Measurements from ENCODE around the gene KRT10. TPM values are rescaled to one million over a fixed set of nuclear protein-coding genes. Genes with fewer than 3 reads are reported as not detected.

Gene KRT10
- polyA plus RNA-seq, 10 donors: 31.8 to 603 (median 39.3) TPM

Other genes starting within 250 kb of the KRT10 start
- gene SMARCE1, start 174.8 kb downstream of the KRT10 start, polyA plus RNA-seq (ENCODE audit: insufficient read length in 10 of 10): 100 to 1,000 TPM; 114 to 155 (median 127) TPM
- under 1 TPM in 9 of 10 donors, not detected in 1; 0.07 to 0.67 (median 0.23) TPM for gene KRT222, start 157.4 kb downstream of the KRT10 start, polyA plus RNA-seq (ENCODE audit: insufficient read length in 10 of 10)
- gene KRT24, start 118.9 kb downstream of the KRT10 start, polyA plus RNA-seq (ENCODE audit: insufficient read length in 10 of 10): under 1 TPM in 1 of 10 donors, not detected in 9; 0.11 TPM
- gene KRT25, start 67.3 kb downstream of the KRT10 start, polyA plus RNA-seq (ENCODE audit: insufficient read length in 10 of 10): under 1 TPM in 2 of 10 donors, not detected in 8; 0.18 to 0.38 TPM
- gene KRT26, start 50.4 kb downstream of the KRT10 start, polyA plus RNA-seq (ENCODE audit: insufficient read length in 10 of 10): not detected
- gene KRT27, start 40.1 kb downstream of the KRT10 start, polyA plus RNA-seq (ENCODE audit: insufficient read length in 10 of 10): not detected
- under 1 TPM in 1 of 10 donors, not detected in 9; 0.15 TPM for gene KRT28, start 22.7 kb downstream of the KRT10 start, polyA plus RNA-seq (ENCODE audit: insufficient read length in 10 of 10)
- gene KRT12, start 44.6 kb upstream of the KRT10 start, polyA plus RNA-seq (ENCODE audit: insufficient read length in 10 of 10): under 1 TPM in 7 of 10 donors, not detected in 3; 0.08 to 0.76 (median 0.27) TPM
- gene KRT20, start 62.6 kb upstream of the KRT10 start, polyA plus RNA-seq (ENCODE audit: insufficient read length in 10 of 10): under 1 TPM in 4 of 10 donors, not detected in 6; 0.13 to 0.24 (median 0.21) TPM
- gene KRT23, start 115.0 kb upstream of the KRT10 start, polyA plus RNA-seq (ENCODE audit: insufficient read length in 10 of 10): 1 to 10 TPM in 2 of 10 donors, under 1 TPM in 5, not detected in 3; 0.16 to 2.7 (median 0.22) TPM
- 1 to 10 TPM; 2.9 to 9.6 (median 5.2) TPM for gene KRT39, start 144.3 kb upstream of the KRT10 start, polyA plus RNA-seq (ENCODE audit: insufficient read length in 10 of 10)
- 10 to 100 TPM in 6 of 10 donors, 1 to 10 TPM in 4; 3.5 to 18.2 (median 10.4) TPM for gene KRT40, start 161.7 kb upstream of the KRT10 start, polyA plus RNA-seq (ENCODE audit: insufficient read length in 10 of 10)
- gene KRTAP3-3, start 171.6 kb upstream of the KRT10 start, polyA plus RNA-seq (ENCODE audit: insufficient read length in 10 of 10): not detected
- gene KRTAP3-2, start 177.3 kb upstream of the KRT10 start, polyA plus RNA-seq (ENCODE audit: insufficient read length in 10 of 10): under 1 TPM in 9 of 10 donors, not detected in 1; 0.29 to 0.91 (median 0.58) TPM
- not detected for gene KRTAP3-1, start 186.5 kb upstream of the KRT10 start, polyA plus RNA-seq (ENCODE audit: insufficient read length in 10 of 10)
- gene KRTAP1-5, start 204.6 kb upstream of the KRT10 start, polyA plus RNA-seq (ENCODE audit: insufficient read length in 10 of 10): not detected
- not detected for gene KRTAP1-4, start 207.6 kb upstream of the KRT10 start, polyA plus RNA-seq (ENCODE audit: insufficient read length in 10 of 10)
- under 1 TPM in 1 of 10 donors, not detected in 9; 0.25 TPM for gene KRTAP1-3, start 212.3 kb upstream of the KRT10 start, polyA plus RNA-seq (ENCODE audit: insufficient read length in 10 of 10)
- not detected for gene KRTAP1-1, start 218.8 kb upstream of the KRT10 start, polyA plus RNA-seq (ENCODE audit: insufficient read length in 10 of 10)
- not detected for gene KRTAP2-1, start 224.7 kb upstream of the KRT10 start, polyA plus RNA-seq (ENCODE audit: insufficient read length in 10 of 10)
- not detected for gene KRTAP2-2, start 232.6 kb upstream of the KRT10 start, polyA plus RNA-seq (ENCODE audit: insufficient read length in 10 of 10)
- not detected for gene KRTAP2-3, start 237.5 kb upstream of the KRT10 start, polyA plus RNA-seq (ENCODE audit: insufficient read length in 10 of 10)
- gene KRTAP2-4, start 243.3 kb upstream of the KRT10 start, polyA plus RNA-seq (ENCODE audit: insufficient read length in 10 of 10): not detected